MCF 10A (cell line): ENCODE measurements around the gene PADI1. TPM values are rescaled to one million over a fixed set of nuclear protein-coding genes. Genes with fewer than 3 reads are reported as not detected.
A peak's percentile ranks its signal among the peaks of the same experiment; 100 is the strongest.

Experiments used
- BruUV-seq: library from RNA; stranded (reverse); fragments of 400-500 nt; replicated peaks from 2 replicates; lab custom pipeline; 2021; lab: Mats Ljungman, UMichigan
- CTCF ChIA-PET: fragments of 300-600 bp; sonication (Branson Sonifier 250); formaldehyde crosslinking; extraction: SDS; loops from one replicate; lab custom pipeline; 2021; ENCODE audit warnings: antibody characterized with exemption, inconsistent platforms; lab: Yijun Ruan, JAX
- POLR2A ChIA-PET: fragments of 300-600, 350-650 bp; sonication (Branson Sonifier 250); formaldehyde crosslinking; extraction: SDS; loops from one replicate; lab custom pipeline; 2020; ENCODE audit warnings: antibody characterized with exemption, inconsistent platforms; lab: Yijun Ruan, JAX
- DNase-seq: peaks from one replicate; pipeline ENCODE4 v3.0.0-alpha.2; 2018; ENCODE audit not compliant: unreplicated experiment
- H3K27ac Mint-ChIP-seq: one replicate; pipeline ENCODE4 v1.8.0; 2022; ENCODE audit warnings: mild to moderate bottlenecking, low read depth, mixed read lengths; ENCODE audit not compliant: unreplicated experiment
- H3K27me3 Mint-ChIP-seq: one replicate; pipeline ENCODE4 v1.8.0; 2022; ENCODE audit warnings: mixed read lengths; ENCODE audit not compliant: insufficient read depth, unreplicated experiment
- H3K36me3 Mint-ChIP-seq: one replicate; pipeline ENCODE4 v1.8.0; 2022; ENCODE audit warnings: mild to moderate bottlenecking, moderate library complexity, mixed read lengths; ENCODE audit not compliant: insufficient read depth, unreplicated experiment
- H3K4me1 Mint-ChIP-seq: one replicate; pipeline ENCODE4 v1.8.0; 2022; ENCODE audit warnings: mixed read lengths; ENCODE audit not compliant: insufficient read depth, unreplicated experiment
- H3K4me3 Mint-ChIP-seq: one replicate; pipeline ENCODE4 v1.8.0; 2022; ENCODE audit warnings: mild to moderate bottlenecking, moderate library complexity, mixed read lengths; ENCODE audit not compliant: unreplicated experiment
- H3K9me3 Mint-ChIP-seq: one replicate; pipeline ENCODE4 v1.8.0; 2022; ENCODE audit warnings: mixed read lengths; ENCODE audit not compliant: unreplicated experiment
- intact Hi-C: fragments of 100-400 bp; cut with micrococcal nuclease; formaldehyde crosslinking; loops from 2 replicates; pipeline ENCODE4 v1.14.1; 2022
- total RNA-seq: library from RNA; stranded (reverse); gene quantifications from 2 replicates; pipeline ENCODE4 v1.2.3, GENCODE V29; 2022
- TF ChIP-seq, protein P1 (sequence below): fragments of 200-600 bp; IDR thresholded peaks from one replicate; pipeline ENCODE4 v1.8.0; 2022; ENCODE audit warnings: antibody characterized with exemption, mild to moderate bottlenecking; ENCODE audit not compliant: unreplicated experiment

PADI1 gene
- total RNA-seq, 1 experiment from 2014 or later, result 0.58 TPM

DNA sequence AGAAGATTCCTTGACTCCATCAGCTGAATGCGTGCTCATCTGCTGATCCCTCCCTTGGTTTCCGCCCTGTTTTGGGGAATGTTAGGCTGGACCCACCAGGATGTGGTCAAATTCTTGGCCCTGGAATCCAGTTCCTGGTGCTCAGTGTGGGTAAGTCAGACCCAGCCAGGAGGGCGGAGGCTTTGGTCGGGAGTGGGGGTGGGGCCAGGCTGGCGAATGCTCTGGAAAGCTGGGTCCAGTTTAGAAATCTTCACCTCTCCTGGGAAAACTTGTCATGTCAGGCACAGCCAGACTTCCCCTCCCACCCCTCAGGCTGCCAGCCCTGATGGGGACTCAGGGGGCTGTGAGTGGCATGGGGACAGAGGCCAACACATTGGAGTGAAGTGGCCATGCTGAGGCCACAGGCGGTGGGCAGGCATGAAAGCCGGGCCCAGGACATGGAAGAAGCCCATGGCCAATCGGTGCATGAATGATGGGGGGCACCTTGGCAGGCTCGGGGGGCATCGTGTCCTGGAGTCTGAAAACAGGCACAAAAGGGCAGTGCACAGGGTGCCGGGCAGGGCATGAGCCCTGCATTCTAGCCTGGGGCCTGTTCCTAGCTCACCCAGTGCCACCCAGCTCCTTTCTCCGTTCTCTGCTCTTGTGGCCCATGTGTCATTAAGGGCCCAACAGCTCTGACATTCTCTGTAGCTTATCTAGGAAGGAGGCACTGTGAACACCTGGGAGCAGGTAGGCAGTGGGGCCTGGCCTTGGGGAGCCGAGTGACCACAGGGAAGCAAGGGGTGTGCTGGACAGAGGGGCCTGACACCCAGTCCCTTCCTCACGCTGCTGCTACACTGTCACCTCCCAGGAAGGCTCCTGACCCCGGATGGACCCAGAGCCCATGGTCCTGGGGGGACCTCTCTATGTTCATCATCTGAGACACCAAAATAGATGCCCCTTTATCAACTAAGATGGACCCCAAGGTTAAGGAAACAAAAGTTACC lies 14.6 kb upstream of the PADI1 start:
- H3K4me3 Mint-ChIP-seq, result peak overlapping the region; percentile 25
- intact Hi-C loops, result loop anchor here (5.0 kb wide), 2 partner anchors 42 to 63 kb away; no protein-coding TSS in a partner anchor

GRCh38 chr1:17191990-17192242 lies 13.0 kb upstream of the PADI1 start:
- TF ChIP-seq, protein P1, sequence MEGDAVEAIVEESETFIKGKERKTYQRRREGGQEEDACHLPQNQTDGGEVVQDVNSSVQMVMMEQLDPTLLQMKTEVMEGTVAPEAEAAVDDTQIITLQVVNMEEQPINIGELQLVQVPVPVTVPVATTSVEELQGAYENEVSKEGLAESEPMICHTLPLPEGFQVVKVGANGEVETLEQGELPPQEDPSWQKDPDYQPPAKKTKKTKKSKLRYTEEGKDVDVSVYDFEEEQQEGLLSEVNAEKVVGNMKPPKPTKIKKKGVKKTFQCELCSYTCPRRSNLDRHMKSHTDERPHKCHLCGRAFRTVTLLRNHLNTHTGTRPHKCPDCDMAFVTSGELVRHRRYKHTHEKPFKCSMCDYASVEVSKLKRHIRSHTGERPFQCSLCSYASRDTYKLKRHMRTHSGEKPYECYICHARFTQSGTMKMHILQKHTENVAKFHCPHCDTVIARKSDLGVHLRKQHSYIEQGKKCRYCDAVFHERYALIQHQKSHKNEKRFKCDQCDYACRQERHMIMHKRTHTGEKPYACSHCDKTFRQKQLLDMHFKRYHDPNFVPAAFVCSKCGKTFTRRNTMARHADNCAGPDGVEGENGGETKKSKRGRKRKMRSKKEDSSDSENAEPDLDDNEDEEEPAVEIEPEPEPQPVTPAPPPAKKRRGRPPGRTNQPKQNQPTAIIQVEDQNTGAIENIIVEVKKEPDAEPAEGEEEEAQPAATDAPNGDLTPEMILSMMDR, result no peak
- H3K9me3 Mint-ChIP-seq, result peaks cover 7% of the 10 kb centered on the region
- intact Hi-C loops, result loop anchor here (5.0 kb wide), 2 partner anchors 40 to 65 kb away; no protein-coding TSS in a partner anchor
- CTCF ChIA-PET, result no interaction called here
- H3K27ac Mint-ChIP-seq, result peak overlapping the region; percentile 96
- H3K36me3 Mint-ChIP-seq, result peaks cover 6% of the 10 kb centered on the region
- POLR2A ChIA-PET, result interaction anchor here (0.6 to 1.5 kb wide), 4 partner anchors 9 to 41 kb away, joined by 3 to 4 read pairs (median 3); no protein-coding TSS in a partner anchor
- H3K4me1 Mint-ChIP-seq, result peaks cover 47% of the 10 kb centered on the region
- no TSS peak for BruUV-seq
- no peak for DNase-seq
- peak overlapping the region; percentile 38 for H3K4me3 Mint-ChIP-seq
- H3K27me3 Mint-ChIP-seq, result no peaks in the 10 kb centered on the region

More for the DNA sequence above, 14.6 kb upstream of the PADI1 start:
- BruUV-seq, result no TSS peak
- TF ChIP-seq, protein P1, result no peak
- DNase-seq, result peak; percentile 93
- Mint-ChIP-seq H3K4me1 (peaks cover 61% of the 10 kb centered on the region), H3K36me3 (peaks cover 6% of the 10 kb centered on the region), H3K27ac (peak overlapping the region; percentile 92), H3K9me3 (peaks cover 7% of the 10 kb centered on the region), H3K27me3 (no peaks in the 10 kb centered on the region)
- CTCF ChIA-PET, result no interaction called here
- POLR2A ChIA-PET, result interaction anchor here (0.8 to 1.5 kb wide), 3 partner anchors 18 to 44 kb away, joined by 3 to 5 read pairs (median 4); no protein-coding TSS in a partner anchor

DNA sequence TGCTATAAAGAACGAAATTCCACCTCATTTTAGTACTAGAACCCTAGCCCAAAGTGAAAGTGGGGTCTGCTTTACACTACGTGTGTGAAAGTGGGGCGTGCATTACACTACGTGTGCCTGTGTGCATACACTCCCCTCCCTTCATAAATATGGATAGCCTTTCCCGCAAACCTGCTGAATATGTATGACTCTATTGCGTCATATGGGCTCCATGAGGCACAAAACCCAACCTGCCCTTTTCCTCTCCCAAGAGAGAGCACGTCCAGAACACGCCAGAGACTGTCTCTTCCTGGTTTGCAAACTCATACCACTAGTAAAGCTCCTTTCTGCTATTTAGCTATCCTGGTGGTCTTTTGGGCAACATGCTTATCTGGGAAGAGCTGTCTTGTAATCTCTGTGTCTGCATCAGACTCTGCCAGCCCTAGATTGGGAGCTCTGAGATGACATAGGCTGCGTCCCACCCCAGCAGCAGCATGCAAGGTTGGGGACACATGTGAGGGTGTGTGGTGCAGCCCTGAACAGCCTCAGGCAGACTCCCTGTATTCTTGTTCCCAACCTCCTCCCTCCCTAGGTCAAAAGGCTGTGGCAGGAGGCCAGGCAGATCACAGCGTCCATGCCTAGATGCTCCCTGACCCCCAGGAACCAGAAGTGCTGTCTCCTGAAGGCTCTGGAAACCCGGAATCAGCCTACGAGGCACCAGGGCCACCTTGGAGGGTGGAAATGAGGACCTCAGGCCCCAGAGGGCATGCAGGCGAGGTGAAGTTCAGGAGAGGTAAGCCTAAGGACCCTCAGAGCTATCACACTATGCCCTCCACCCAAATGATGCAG lies 12.3 kb upstream of the PADI1 start:
- intact Hi-C loops, result loop anchor here (5.0 kb wide), 2 partner anchors 40 to 65 kb away; no protein-coding TSS in a partner anchor
- Mint-ChIP-seq H3K27me3 (no peaks in the 10 kb centered on the region), H3K36me3 (peaks cover 6% of the 10 kb centered on the region), H3K9me3 (peaks cover 7% of the 10 kb centered on the region), H3K27ac (peak overlapping the region; percentile 96), H3K4me3 (peak overlapping the region; percentile 35), H3K4me1 (peaks cover 46% of the 10 kb centered on the region)
- CTCF ChIA-PET, result interaction anchor here (0.7 kb wide), 1 partner anchor 232 kb away, joined by 3 read pairs; no protein-coding TSS in a partner anchor
- BruUV-seq, result TSS peak; percentile 42
- POLR2A ChIA-PET, result interaction anchor here (0.6 to 1.5 kb wide), 4 partner anchors 9 to 40 kb away, joined by 3 read pairs; no protein-coding TSS in a partner anchor
- DNase-seq, result peak; percentile 83
- TF ChIP-seq, protein P1, result no peak
